ENCODE results near the gene SCAF4.

SCAF4 gene

GRCh38 chr21:31671931-31672330 lies 60.0 kb downstream of the SCAF4 start:
- in situ Hi-C loops (cut with HindIII; ENCODE audit: low sequenced_read_pairs): no loop called here
- H3K4me3 ChIP-seq (ENCODE audit: low read depth, low read length): no peak overlapping the region
- no peak for TF ChIP-seq CTCF (IDR thresholded peaks at IDR 0.05; ENCODE audit: low read depth, low read length, missing control alignments)
- DNase-seq (ENCODE audit: low read depth): no peak

- in situ Hi-C loops (cut with HindIII; ENCODE audit: low sequenced_read_pairs): no loop called here
- no peak overlapping the region for H3K4me3 ChIP-seq (ENCODE audit: low read depth, low read length)
- no peak for TF ChIP-seq CTCF (IDR thresholded peaks at IDR 0.05; ENCODE audit: low read depth, low read length, missing control alignments)
- DNase-seq (ENCODE audit: low read depth): no peak
Observed at GRCh38 chr21:31671146-31671716, 60.7 kb downstream of the SCAF4 start.

- in situ Hi-C loops (cut with HindIII; ENCODE audit: low sequenced_read_pairs): no loop called here
- no peak for TF ChIP-seq CTCF (IDR thresholded peaks at IDR 0.05; ENCODE audit: low read depth, low read length, missing control alignments)
Observed at GRCh38 chr21:31670070-31670469, 61.8 kb downstream of the SCAF4 start.

GRCh38 chr21:31668651-31669491 lies 63.0 kb downstream of the SCAF4 start:
- no peak for DNase-seq (ENCODE audit: low read depth)
- TF ChIP-seq CTCF (IDR thresholded peaks at IDR 0.05; ENCODE audit: low read depth, low read length, missing control alignments): no peak
- in situ Hi-C loops (cut with HindIII; ENCODE audit: low sequenced_read_pairs): no loop called here
- H3K4me3 ChIP-seq (ENCODE audit: low read depth, low read length): no peak overlapping the region

More at GRCh38 chr21:31670070-31670469, 61.8 kb downstream of the SCAF4 start:
- no peak for DNase-seq (ENCODE audit: low read depth)
- H3K4me3 ChIP-seq (ENCODE audit: low read depth, low read length): no peak overlapping the region

GRCh38 chr21:31667639-31668038 lies 64.3 kb downstream of the SCAF4 start:
- in situ Hi-C loops (cut with HindIII; ENCODE audit: low sequenced_read_pairs): no loop called here
- H3K4me3 ChIP-seq (ENCODE audit: low read depth, low read length): no peak overlapping the region
- DNase-seq (ENCODE audit: low read depth): no peak
- no peak for TF ChIP-seq CTCF (IDR thresholded peaks at IDR 0.05; ENCODE audit: low read depth, low read length, missing control alignments)

DNA sequence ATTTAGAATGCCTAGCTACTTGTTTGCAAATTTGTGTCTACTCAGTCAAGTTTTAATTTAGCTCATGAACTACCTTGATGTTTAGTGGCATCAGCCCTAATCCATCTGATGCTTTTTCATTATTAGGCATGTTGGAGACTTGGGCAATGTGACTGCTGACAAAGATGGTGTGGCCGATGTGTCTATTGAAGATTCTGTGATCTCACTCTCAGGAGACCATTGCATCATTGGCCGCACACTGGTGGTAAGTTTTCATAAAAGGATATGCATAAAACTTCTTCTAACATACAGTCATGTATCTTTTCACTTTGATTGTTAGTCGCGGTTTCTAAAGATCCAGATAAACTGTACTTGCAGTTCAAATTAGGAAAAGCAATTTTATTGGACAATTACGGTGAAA lies 64.8 kb downstream of the SCAF4 start:
- no peak for TF ChIP-seq CTCF (IDR thresholded peaks at IDR 0.05; ENCODE audit: low read depth, low read length, missing control alignments)
- no peak for DNase-seq (ENCODE audit: low read depth)
- in situ Hi-C loops (cut with HindIII; ENCODE audit: low sequenced_read_pairs): no loop called here
- H3K4me3 ChIP-seq (ENCODE audit: low read depth, low read length): no peak overlapping the region
